NCI-H82 (cell line): ENCODE data around the gene ADAMTS2.
"Not testable (repeated sequence)": the region's sequence is repeated elsewhere in the genome, so short reads cannot be mapped to it uniquely, and the experiment has no call there.

Experiments used
- DNase-seq: peaks from one replicate; lab custom pipeline; 2025; lab: John Stamatoyannopoulos, UW

The ADAMTS2 gene

GRCh38 chr5:179217356-179217755, 127.9 kb downstream of the ADAMTS2 start:
- DNase-seq: no peak

GRCh38 chr5:179216381-179216780, 128.9 kb downstream of the ADAMTS2 start:
- DNase-seq: not testable (repeated sequence)

GRCh38 chr5:179215576-179215975, 129.7 kb downstream of the ADAMTS2 start:
- DNase-seq: no peak

- no peak for DNase-seq
These were observed 130.6 kb downstream of the ADAMTS2 start for GRCh38 chr5:179214678-179215077.

- DNase-seq: no peak
These were observed 132.4 kb downstream of the ADAMTS2 start for GRCh38 chr5:179212870-179213269.

- no peak for DNase-seq
These were observed 133.6 kb downstream of the ADAMTS2 start for GRCh38 chr5:179211631-179212030.

- no peak for DNase-seq
These were observed 134.2 kb downstream of the ADAMTS2 start for GRCh38 chr5:179211068-179211467.

- DNase-seq: no peak
These were observed 134.8 kb downstream of the ADAMTS2 start for GRCh38 chr5:179210478-179210877.

- no peak for DNase-seq
These were observed 135.7 kb downstream of the ADAMTS2 start for GRCh38 chr5:179209359-179210150.

- no peak for DNase-seq
These were observed 136.4 kb downstream of the ADAMTS2 start for GRCh38 chr5:179208706-179209358.

- no peak for DNase-seq
These were observed 137.1 kb downstream of the ADAMTS2 start for GRCh38 chr5:179207920-179208705.

GRCh38 chr5:179207470-179207869, 137.8 kb downstream of the ADAMTS2 start:
- DNase-seq: no peak

GRCh38 chr5:179206366-179206765, 138.9 kb downstream of the ADAMTS2 start:
- DNase-seq: no peak

GRCh38 chr5:179205277-179205676, 140.0 kb downstream of the ADAMTS2 start:
- no peak for DNase-seq

GRCh38 chr5:179204572-179204971, 140.7 kb downstream of the ADAMTS2 start:
- DNase-seq: no peak

GRCh38 chr5:179203248-179203647, 142.0 kb downstream of the ADAMTS2 start:
- no peak for DNase-seq

GRCh38 chr5:179201986-179202385, 143.3 kb downstream of the ADAMTS2 start:
- DNase-seq: no peak

- DNase-seq: no peak
These were observed 146.0 kb downstream of the ADAMTS2 start for GRCh38 chr5:179199246-179199645.

- no peak for DNase-seq
These were observed 146.4 kb downstream of the ADAMTS2 start for GRCh38 chr5:179198825-179199224.

- no peak for DNase-seq
These were observed 148.7 kb downstream of the ADAMTS2 start for GRCh38 chr5:179196405-179197079.

- no peak for DNase-seq
These were observed 149.5 kb downstream of the ADAMTS2 start for GRCh38 chr5:179195561-179196404.
